Hematopoietic multipotent progenitor cell treated with erythropoietin and hydrocortisone succinate and interleukin-3 and kit ligand, for 8 days (in vitro differentiated cells): ENCODE measurements around the gene NAPB.

Experiments
- DNase-seq: peaks from one replicate; pipeline ENCODE4 v3.0.0-alpha.2; 2015

The NAPB gene

GRCh38 chr20:23341073-23341472, 80.2 kb downstream of the NAPB start:
- DNase-seq: no peak

- peak; percentile 66 for DNase-seq
These were observed 80.8 kb downstream of the NAPB start for GRCh38 chr20:23340524-23340923.

GRCh38 chr20:23339986-23340385, 81.3 kb downstream of the NAPB start:
- no peak for DNase-seq

GRCh38 chr20:23337312-23337711, 84.0 kb downstream of the NAPB start:
- no peak for DNase-seq

GRCh38 chr20:23336476-23336875, 84.8 kb downstream of the NAPB start:
- no peak for DNase-seq

GRCh38 chr20:23335521-23335920, 85.8 kb downstream of the NAPB start:
- DNase-seq: no peak

GRCh38 chr20:23334111-23334510, 87.2 kb downstream of the NAPB start:
- DNase-seq: no peak

- no peak for DNase-seq
These were observed 88.8 kb downstream of the NAPB start for GRCh38 chr20:23332467-23332866.

- no peak for DNase-seq
These were observed 89.6 kb downstream of the NAPB start for GRCh38 chr20:23331450-23332350.

- DNase-seq: no peak
These were observed 93.5 kb downstream of the NAPB start for GRCh38 chr20:23327617-23328333.

GRCh38 chr20:23326774-23327173, 94.5 kb downstream of the NAPB start:
- no peak for DNase-seq

GRCh38 chr20:23325107-23325506, 96.2 kb downstream of the NAPB start:
- DNase-seq: no peak
